DOHH2 (cell line): ENCODE results near the gene KAT2B.

Source experiments
- EZH2phosphoT487 ChIP-seq: fragments of 200-600 bp; sonication (generic); IDR thresholded peaks from 2 replicates; pipeline ENCODE4 v1.6.1; 2017; ENCODE audit warnings: borderline replicate concordance, mild to moderate bottlenecking, antibody characterized with exemption, low read length, moderate library complexity, mixed read lengths
- TF ChIP-seq, protein P1 (sequence below): fragments of 200-600 bp; sonication (generic); IDR thresholded peaks from one replicate; pipeline ENCODE4 v1.5.1; 2014; ENCODE audit warnings: antibody characterized with exemption, mild to moderate bottlenecking, low read depth, low read length; ENCODE audit not compliant: poor library complexity, severe bottlenecking

DNA sequence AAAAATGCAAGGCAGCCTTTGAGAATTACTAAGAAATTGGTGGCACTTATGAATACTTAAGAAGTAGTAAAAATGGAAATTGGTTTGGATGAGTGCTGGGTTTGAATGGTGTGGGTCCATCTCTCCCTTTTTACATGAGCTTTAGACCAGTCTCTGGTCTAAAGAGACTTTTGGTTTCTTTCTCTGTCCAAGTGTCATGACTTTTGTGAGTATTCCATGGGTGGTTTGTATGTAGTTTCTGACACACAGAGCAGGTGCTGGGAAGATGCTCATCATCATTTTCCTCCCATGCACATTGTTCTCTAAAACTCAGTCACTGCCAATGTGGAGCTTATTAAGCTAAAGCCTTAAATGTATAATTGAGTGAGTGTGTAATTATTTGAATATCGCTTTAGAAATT lies 63.5 kb downstream of the KAT2B start:
- TF ChIP-seq, protein P1, sequence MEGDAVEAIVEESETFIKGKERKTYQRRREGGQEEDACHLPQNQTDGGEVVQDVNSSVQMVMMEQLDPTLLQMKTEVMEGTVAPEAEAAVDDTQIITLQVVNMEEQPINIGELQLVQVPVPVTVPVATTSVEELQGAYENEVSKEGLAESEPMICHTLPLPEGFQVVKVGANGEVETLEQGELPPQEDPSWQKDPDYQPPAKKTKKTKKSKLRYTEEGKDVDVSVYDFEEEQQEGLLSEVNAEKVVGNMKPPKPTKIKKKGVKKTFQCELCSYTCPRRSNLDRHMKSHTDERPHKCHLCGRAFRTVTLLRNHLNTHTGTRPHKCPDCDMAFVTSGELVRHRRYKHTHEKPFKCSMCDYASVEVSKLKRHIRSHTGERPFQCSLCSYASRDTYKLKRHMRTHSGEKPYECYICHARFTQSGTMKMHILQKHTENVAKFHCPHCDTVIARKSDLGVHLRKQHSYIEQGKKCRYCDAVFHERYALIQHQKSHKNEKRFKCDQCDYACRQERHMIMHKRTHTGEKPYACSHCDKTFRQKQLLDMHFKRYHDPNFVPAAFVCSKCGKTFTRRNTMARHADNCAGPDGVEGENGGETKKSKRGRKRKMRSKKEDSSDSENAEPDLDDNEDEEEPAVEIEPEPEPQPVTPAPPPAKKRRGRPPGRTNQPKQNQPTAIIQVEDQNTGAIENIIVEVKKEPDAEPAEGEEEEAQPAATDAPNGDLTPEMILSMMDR = no peak
- no peak for TF ChIP-seq EZH2phosphoT487
